Activated CD8-positive, alpha-beta memory T cell treated with anti-CD3 and anti-CD28 coated beads, Interleukin-2, amount 50 U/mL, for 24 hours (primary cell): ENCODE results near the gene NFATC2.
A peak's percentile ranks its signal among the peaks of the same experiment; 100 is the strongest.

ENCODE experiments used
- DNase-seq: peaks from one replicate; pipeline ENCODE4 v3.0.0-alpha.2; 2020; ENCODE audit errors: extremely low read depth

The NFATC2 gene

GRCh38 chr20:51514836-51515235 lies 27.7 kb downstream of the NFATC2 start:
- no peak for DNase-seq

GRCh38 chr20:51514249-51514648 lies 28.3 kb downstream of the NFATC2 start:
- DNase-seq, result no peak

GRCh38 chr20:51513545-51513944 lies 29.0 kb downstream of the NFATC2 start:
- DNase-seq, result no peak

- no peak for DNase-seq
Measured at GRCh38 chr20:51512645-51513044, 29.9 kb downstream of the NFATC2 start.

- DNase-seq, result no peak
Measured at GRCh38 chr20:51511861-51512619, 30.5 kb downstream of the NFATC2 start.

- no peak for DNase-seq
Measured at GRCh38 chr20:51510936-51511605, 31.4 kb downstream of the NFATC2 start.

- DNase-seq, result no peak
Measured at GRCh38 chr20:51510169-51510568, 32.4 kb downstream of the NFATC2 start.

GRCh38 chr20:51509208-51509607 lies 33.3 kb downstream of the NFATC2 start:
- no peak for DNase-seq

GRCh38 chr20:51508780-51509179 lies 33.7 kb downstream of the NFATC2 start:
- DNase-seq, result no peak

GRCh38 chr20:51508158-51508557 lies 34.4 kb downstream of the NFATC2 start:
- DNase-seq, result no peak

- no peak for DNase-seq
Measured at GRCh38 chr20:51507216-51508036, 35.1 kb downstream of the NFATC2 start.

GRCh38 chr20:51506527-51507215 lies 35.8 kb downstream of the NFATC2 start:
- DNase-seq, result no peak

GRCh38 chr20:51505566-51505965 lies 37.0 kb downstream of the NFATC2 start:
- no peak for DNase-seq

- DNase-seq, result no peak
Measured at GRCh38 chr20:51503376-51503775, 39.1 kb downstream of the NFATC2 start.

GRCh38 chr20:51500936-51501335 lies 41.6 kb downstream of the NFATC2 start:
- no peak for DNase-seq

- DNase-seq, result no peak
Measured at GRCh38 chr20:51500311-51500710, 42.2 kb downstream of the NFATC2 start.

GRCh38 chr20:51498765-51499540 lies 43.6 kb downstream of the NFATC2 start:
- no peak for DNase-seq

GRCh38 chr20:51497542-51498467 lies 44.7 kb downstream of the NFATC2 start:
- DNase-seq, result peak; percentile 20

GRCh38 chr20:51496964-51497363 lies 45.6 kb downstream of the NFATC2 start:
- DNase-seq, result no peak

GRCh38 chr20:51495921-51496545 lies 46.5 kb downstream of the NFATC2 start:
- DNase-seq, result no peak
